ENCODE data around the gene ASS1. TPM values are rescaled to one million over a fixed set of nuclear protein-coding genes. Genes with fewer than 3 reads are reported as not detected.

The ASS1 gene
- total and polyA plus RNA-seq, 2 of the 13 experiments (the other 11 are each of a cell fraction or from before 2014, with no cell fraction given) = 77.6 to 122 TPM

GRCh38 chr9:130444565-130445221 is at the start of gene ASS1 (continued):
- TF ChIP-seq DRAP1 (CRISPR knock-in tag; IDR thresholded peaks at IDR 0.05) (peak; percentile 47; the same call in 1 of the 2 replicates), ZNF503 (CRISPR knock-in tag; IDR thresholded peaks at IDR 0.05) (no peak), KAT7 (CRISPR knock-in tag; IDR thresholded peaks at IDR 0.05; ENCODE audit: borderline replicate concordance) (0 out of 2 replicates have a peak, but pooled peaks have one; percentile 23), RXRA (CRISPR knock-in tag; IDR thresholded peaks at IDR 0.05) (peak; percentile 11; the same call in 1 of the 2 replicates), BCL6 (CRISPR knock-in tag; IDR thresholded peaks at IDR 0.05) (no peak), MTA1 (CRISPR knock-in tag; IDR thresholded peaks at IDR 0.05; ENCODE audit: borderline replicate concordance) (no peak), MYC (CRISPR knock-in tag; IDR thresholded peaks at IDR 0.05; ENCODE audit: borderline replicate concordance) (peak; percentile 30; the same call in 1 of the 2 replicates), TFDP2 (CRISPR knock-in tag; IDR thresholded peaks at IDR 0.05) (0 out of 2 replicates have a peak, but pooled peaks have one; percentile 24), TGIF2 (CRISPR knock-in tag; IDR thresholded peaks at IDR 0.05) (no peak), XRCC5 (optimal IDR thresholded peaks at IDR 0.05; ENCODE audit: low read length) (no peak), MBNL3 (CRISPR knock-in tag; conservative IDR thresholded peaks at IDR 0.05) (no peak), TCF7L2 (IDR thresholded peaks at IDR 0.05; ENCODE audit: low read depth, low read length) (no peak), TSC22D2 (CRISPR knock-in tag; IDR thresholded peaks at IDR 0.05; ENCODE audit: borderline replicate concordance) (no peak), KLF15 (CRISPR knock-in tag; IDR thresholded peaks at IDR 0.05; ENCODE audit: borderline replicate concordance) (no peak), TBX2 (CRISPR knock-in tag; IDR thresholded peaks at IDR 0.05; ENCODE audit: borderline replicate concordance) (no peak; the same call in 1 of the 2 replicates), ZNF550 (CRISPR knock-in tag; IDR thresholded peaks at IDR 0.05; ENCODE audit: borderline replicate concordance) (no peak), SALL1 (CRISPR knock-in tag; IDR thresholded peaks at IDR 0.05) (peak; percentile 38), HNRNPL (IDR thresholded peaks at IDR 0.05; ENCODE audit: low read depth, low read length) (peak; percentile 87), ZSCAN20 (CRISPR knock-in tag; IDR thresholded peaks at IDR 0.05; ENCODE audit: borderline replicate concordance) (no peak), HNF4A (CRISPR knock-in tag; IDR thresholded peaks at IDR 0.05) (no peak), SMARCC2 (IDR thresholded peaks at IDR 0.05) (no peak), ZNF501 (CRISPR knock-in tag; IDR thresholded peaks at IDR 0.05) (no peak), ZNF12 (CRISPR knock-in tag; IDR thresholded peaks at IDR 0.05) (no peak), KLF16 (CRISPR knock-in tag; IDR thresholded peaks at IDR 0.05) (no peak), MXI1 (IDR thresholded peaks at IDR 0.05; ENCODE audit: borderline replicate concordance, low read depth, low read length) (peak; percentile 73; the same call in 2 of the 3 replicates), SSRP1 (CRISPR knock-in tag; IDR thresholded peaks at IDR 0.05) (no peak), MIER2 (CRISPR knock-in tag; IDR thresholded peaks at IDR 0.05) (no peak), ZSCAN29 (CRISPR knock-in tag; conservative IDR thresholded peaks at IDR 0.05) (no peak)

Data from HepG2 (cell line).